NCI-H2107 treated with DMSO at 0.1 percent for 48 hours (cell line): Measurements from ENCODE around the gene LPCAT3.

ENCODE experiments used
- DNase-seq: peaks from one replicate; lab custom pipeline; 2025; ENCODE audit not compliant: unreplicated experiment; lab: John Stamatoyannopoulos, UW

The LPCAT3 gene

DNA sequence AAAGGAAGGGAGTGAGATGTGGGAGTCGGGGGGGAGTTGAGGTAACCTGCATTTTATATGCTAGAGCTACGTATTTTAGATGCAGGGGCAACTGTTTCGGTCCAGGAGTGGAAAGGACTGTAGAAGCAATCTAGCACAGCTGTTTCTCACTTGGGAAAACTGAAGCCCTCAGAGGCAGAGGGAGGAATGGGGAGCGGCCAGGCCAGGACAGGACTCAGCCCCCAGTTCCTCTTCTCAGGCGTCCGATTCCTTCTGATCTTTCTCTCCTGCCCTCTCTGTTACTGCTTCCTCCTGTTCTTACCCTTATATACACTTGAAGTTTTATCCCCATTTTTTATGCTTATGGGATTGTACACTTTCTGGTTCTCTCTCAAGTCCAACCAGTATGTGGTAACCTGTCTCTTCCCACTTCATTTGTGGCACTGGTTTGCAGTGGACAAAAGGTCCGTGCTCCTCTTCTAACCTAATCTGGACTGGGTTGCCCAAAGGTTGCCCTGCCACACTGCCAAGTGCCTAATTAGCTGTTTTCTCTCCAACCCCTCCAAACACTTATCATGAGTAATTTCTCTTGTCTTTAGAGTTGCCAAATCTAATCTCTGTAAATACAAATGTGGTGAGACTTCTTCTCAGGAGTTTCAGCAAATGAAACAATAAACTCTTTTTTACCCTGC lies 16.2 kb downstream of the LPCAT3 start:
- no peak for DNase-seq

GRCh38 chr12:6998715-6999451 lies 19.4 kb downstream of the LPCAT3 start:
- DNase-seq = no peak

DNA sequence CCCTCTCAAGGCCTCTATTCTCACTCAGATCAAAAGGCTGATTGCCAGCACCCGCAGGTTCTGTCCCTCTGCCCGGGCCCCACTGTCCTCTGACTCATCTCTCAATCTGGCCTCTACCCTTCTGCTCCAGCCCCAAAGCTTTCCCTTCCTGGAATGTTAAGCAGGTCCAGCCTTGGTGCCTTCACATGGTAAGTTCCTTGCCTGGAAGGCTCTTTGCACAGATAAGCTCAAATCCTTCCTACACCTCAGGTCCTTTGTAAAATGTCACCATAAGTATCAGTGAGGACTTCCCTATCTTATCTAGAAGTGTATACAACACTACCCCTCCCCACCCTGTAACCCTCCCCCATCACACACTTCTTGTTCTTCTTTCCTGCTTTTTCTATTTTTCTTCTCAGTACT lies 22.2 kb downstream of the LPCAT3 start:
- DNase-seq = no peak

DNA sequence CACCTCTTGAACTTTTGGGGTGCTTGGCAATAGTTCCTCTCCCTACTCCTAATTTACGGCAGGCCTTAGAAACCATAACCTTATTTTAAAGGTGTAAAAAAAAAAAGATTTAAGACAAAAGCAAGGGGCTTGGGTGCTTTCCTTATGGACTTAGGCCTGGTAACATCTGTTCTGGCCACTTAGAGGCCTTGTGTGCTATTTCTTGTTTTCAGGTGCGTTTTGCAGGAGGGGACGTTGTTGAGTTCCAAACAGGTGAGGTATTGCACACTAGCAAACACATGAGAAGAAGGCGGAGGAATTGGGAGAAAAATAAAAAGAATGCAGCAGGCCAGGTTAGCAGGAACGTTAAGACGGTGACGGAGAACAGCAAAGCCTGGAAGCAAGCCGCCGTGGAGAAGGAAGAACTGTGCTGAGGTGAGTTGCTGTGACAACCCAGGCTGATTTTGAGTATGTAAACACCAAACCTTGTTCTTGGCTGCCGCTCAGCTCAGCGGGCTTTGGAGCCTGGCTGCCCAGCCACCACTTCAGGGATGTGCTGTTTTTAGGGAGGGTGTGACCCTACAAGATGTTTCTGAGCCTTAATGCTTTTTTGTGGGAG lies 30.2 kb downstream of the LPCAT3 start:
- no peak for DNase-seq

DNA sequence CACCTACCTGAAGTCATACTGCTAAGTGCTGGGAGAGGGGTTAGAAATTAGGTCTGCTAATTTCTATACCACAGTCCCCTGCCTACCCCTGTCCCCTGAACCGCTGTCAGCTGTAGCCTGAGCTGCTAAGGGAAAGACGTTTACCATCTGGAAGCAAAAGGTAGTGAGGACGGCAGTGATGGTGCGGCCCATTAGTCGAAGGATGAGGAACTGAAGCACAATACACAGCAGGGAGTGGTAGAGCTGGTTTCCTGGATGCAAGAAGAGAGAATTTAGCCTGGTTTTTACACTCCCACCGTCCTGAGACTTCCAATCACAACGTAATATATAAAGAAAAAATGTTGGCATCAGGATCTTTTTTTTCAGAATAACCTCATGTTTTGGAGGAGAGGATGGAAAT lies 35.7 kb downstream of the LPCAT3 start:
- no peak for DNase-seq

GRCh38 chr12:6981152-6982052 lies 36.9 kb downstream of the LPCAT3 start:
- no peak for DNase-seq

- DNase-seq = no peak
Observed at GRCh38 chr12:6980740-6981139, 37.5 kb downstream of the LPCAT3 start.

DNA sequence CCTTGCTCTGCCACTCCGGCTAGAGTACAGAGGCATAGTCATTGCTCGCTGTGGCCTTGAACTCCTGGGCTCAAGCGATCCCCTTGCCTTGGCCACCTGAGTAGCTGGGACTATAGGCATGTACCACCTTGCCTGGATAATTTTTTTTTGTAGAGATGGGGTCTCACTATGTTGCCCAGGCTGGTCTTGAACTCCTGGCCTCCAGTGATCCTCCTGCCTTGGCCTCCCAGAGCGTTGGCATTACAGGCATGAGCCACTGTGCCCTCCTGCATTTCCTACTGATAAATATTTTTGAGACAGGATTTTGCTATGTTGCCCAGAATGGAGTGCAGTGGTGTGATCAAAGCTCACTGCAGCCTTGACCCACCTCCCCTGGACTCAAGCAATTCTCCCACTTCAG lies 38.2 kb downstream of the LPCAT3 start:
- DNase-seq = no peak

GRCh38 chr12:6979453-6979852 lies 38.8 kb downstream of the LPCAT3 start:
- no peak for DNase-seq

- no peak for DNase-seq
Observed at GRCh38 chr12:6979021-6979420, 39.3 kb downstream of the LPCAT3 start.

GRCh38 chr12:6978611-6979011 lies 39.7 kb downstream of the LPCAT3 start:
- no peak for DNase-seq

DNA sequence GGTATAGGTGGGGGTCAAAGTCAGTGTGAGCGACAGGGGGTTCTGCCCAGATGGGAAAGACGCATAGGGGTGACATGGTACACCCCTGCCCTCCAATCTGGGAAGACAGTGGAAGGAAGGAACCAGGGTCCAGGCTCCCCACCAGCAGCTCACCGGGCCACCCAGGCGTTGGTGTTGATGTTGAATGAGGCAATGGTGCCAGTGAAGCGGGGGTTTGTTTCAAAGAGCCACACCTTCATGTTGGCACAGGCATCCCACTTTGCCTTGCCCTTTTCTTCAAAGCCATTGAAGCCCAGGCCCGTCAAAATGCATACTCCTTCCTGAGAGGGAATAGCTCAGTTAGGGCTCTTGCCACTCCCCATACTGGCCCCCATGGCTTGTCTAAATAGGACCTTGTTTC lies 40.1 kb downstream of the LPCAT3 start:
- DNase-seq = no peak

- no peak for DNase-seq
Observed at GRCh38 chr12:6977653-6978052, 40.6 kb downstream of the LPCAT3 start.

DNA sequence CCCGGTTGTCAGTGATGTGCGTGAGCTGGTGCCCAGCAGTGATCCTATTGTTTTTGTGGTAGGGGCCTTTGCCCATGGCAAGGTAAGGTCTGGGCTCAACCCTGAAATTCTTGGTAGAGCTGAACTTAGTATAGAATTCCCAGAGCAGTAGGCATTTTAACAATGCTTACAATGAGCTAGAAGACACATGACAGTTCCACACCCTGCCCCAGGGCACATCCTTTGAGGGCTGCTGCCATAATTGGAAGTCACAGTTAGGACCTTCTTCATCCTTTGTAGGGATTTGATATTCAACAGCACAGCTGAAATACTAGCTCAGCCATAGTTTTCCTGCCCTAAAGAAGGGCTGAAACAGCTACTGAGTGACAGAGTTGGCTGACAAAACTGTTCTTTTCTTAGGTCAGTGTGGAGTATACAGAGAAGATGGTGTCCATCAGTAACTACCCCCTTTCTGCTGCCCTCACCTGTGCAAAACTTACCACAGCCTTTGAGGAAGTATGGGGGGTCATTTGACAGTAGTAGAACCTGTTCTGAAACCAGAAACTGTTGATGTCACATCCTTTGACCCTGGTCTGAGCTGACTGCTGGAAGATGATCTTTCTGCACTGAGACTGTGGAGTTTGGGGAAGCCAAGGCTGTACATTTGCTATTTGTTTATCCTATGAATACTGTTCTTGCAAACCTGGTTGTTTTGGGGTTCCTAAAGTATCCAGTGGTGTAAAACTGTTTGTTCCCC lies 42.8 kb downstream of the LPCAT3 start:
- DNase-seq = no peak

GRCh38 chr12:6974180-6974579 lies 44.1 kb downstream of the LPCAT3 start:
- no peak for DNase-seq

DNA sequence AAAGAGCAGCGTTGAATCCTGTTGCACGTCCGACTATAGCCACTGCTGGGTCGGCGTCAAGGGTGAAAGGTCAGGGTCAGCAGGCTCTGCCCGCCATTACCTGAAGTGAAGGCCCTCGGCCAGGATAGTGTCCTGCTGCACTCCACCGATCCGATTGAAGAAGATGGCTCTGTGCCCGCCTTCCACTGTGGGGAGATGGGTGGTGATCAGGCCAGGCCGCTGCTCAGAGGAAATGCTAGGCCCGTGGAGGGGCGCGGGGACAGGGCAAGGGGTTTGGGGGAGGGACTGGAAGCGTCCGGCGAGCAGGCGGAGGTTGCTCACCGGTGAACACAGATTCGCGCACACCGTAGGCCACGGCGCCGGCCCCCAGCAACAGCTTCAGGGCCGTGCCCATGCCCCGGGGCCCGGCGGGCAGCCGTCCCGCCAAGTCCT lies 48.2 kb downstream of the LPCAT3 start:
- DNase-seq = no peak

- DNase-seq = no peak
Observed at GRCh38 chr12:6968426-6968825, 49.9 kb downstream of the LPCAT3 start.

DNA sequence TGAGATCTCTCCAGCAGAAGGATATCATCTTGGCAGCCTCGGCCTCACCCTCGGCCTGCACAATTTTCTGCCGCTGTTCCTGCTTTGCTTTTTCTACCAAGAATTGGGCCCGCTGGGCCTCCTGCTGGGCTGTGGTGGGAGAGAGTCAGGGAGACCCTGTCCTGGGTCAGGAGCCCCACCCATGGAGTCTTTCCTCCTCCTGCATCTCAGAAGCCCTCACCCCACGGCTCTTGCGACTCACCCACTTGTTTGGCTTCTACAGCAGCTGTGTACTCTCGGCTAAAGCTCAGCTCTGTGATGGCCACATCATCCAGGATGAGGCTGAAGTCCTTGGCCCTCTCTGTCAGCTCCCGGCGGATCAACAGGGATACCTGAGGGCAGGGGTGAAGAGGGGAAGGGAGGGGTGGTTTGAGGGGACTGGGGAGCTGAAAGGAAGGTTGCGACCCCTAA lies 50.6 kb downstream of the LPCAT3 start:
- no peak for DNase-seq

- no peak for DNase-seq
Observed at GRCh38 chr12:6966351-6966750, 51.9 kb downstream of the LPCAT3 start.

GRCh38 chr12:6965714-6966113 lies 52.6 kb downstream of the LPCAT3 start:
- no peak for DNase-seq
